ENCODE results near the gene ABCA13.

Gene ABCA13

GRCh38 chr7:48454750-48455192 is 283.5 kb downstream of the ABCA13 start:
- no peak for DNase-seq

GRCh38 chr7:48455363-48455762 is 284.1 kb downstream of the ABCA13 start:
- no peak for DNase-seq

GRCh38 chr7:48458701-48459524 is 287.7 kb downstream of the ABCA13 start:
- no peak for DNase-seq

- DNase-seq: no peak
These were observed 295.5 kb downstream of the ABCA13 start for GRCh38 chr7:48466713-48467112.

DNA sequence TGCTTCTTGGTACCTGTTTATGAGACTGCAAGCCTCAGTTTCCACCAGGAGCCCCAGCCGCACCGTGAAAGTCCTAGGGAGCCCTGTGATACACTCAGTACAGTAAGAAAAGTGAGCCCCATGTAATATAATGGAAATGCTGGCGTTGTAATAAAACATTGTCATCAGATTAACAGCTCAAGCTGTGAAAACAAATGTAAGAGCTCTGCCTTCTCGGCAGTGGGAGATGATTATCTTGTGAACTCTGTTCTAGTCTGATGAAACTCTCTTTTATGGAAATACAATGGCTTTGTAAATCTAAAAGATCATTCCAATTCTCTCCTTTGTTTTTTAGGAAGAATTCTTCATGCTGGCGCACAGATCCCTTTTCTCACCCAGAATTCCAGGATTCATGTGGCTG is 299.9 kb downstream of the ABCA13 start:
- DNase-seq: no peak

DNA sequence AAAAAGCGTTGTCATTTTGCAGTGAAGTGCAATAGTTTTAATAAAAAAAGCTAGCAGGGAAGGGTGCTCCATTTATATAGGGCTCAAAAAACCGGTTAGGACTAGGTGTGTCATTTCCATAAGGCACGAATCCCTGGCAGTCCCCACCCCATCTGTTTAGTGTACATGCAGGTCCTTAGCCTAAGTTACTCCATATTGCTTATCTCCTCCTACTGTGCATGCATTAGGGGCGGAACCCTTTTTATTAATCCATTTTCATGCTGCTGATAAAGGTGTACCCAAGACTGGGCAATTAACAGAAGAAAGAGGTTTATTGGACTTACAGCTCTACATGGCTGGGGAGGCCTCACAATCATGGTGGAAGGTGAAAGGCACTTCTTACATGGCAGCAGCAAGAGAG is 301.4 kb downstream of the ABCA13 start:
- no peak for DNase-seq

DNA sequence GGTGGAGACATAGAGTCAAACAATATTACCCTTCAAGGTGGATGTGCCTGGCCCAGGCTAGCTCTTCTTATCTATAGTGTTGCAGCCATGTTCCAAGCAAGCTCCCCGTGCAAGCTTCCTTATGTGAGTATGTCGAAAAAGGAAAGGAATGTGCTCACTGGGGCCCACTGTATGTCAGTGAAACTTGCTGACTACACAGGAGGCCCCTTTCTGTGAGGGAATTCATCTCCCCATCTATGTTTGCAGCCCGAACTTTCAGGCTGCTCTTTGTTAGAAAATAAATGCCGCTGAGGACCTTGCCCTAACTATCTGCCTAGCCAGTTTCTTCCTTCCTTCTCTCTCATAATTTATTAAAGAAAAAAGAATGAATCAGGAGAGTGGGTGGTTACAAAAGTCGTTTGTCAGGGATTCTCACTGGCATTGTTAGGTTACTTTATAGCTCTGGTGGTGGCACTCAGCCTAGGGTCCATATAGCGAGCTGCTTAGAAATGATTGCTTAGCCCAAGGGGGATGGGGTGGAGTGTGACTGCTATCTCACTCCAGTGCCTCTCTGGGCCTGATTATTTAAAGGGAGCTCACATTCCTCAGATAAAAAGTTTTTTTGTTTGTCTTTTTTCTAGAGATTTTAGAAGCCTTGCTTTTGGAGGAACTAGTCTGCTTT is 302.1 kb downstream of the ABCA13 start:
- no peak for DNase-seq

- no peak for DNase-seq
These were observed 310.0 kb downstream of the ABCA13 start for GRCh38 chr7:48481235-48481634.

GRCh38 chr7:48497521-48497920 is 326.3 kb downstream of the ABCA13 start:
- DNase-seq: no peak

- no peak for DNase-seq
These were observed 330.8 kb downstream of the ABCA13 start for GRCh38 chr7:48502021-48502420.

DNA sequence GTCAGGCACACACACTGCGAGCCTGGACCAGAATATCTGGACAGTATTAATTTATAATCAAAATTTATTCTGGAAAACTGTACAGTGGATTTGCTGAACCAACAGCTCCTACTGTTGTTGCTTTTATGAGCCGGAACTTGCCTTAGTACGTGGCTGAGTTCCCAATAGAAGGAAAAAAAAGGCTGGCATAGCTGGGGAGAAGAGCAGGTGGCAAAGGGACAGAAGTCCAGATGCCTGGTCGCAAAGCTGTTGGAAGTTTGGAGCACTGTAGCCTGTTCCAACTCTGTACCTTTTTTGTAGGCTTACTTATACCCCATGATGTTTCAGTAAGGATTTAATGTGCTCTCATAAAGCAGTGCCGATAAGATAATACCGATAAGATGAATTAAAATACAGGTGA is 333.8 kb downstream of the ABCA13 start:
- DNase-seq: no peak

DNA sequence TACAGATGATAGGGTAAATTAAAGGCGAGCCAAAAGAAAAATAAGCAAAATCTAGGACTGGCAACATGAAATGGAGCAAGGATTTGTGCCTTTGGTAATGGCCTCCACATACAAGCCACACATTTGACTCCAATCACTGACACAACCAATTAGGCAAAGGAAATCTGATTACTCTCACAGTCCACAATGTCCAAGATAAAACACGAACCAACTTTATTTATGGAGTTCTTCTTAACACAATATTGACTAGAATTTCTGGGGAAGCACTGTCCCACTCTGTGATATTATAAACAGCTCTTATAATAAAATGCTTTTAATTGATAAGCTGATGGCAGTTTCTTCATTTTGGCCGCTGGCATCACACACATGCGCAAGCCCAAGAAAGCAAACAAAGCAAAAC is 334.2 kb downstream of the ABCA13 start:
- DNase-seq: no peak

DNA sequence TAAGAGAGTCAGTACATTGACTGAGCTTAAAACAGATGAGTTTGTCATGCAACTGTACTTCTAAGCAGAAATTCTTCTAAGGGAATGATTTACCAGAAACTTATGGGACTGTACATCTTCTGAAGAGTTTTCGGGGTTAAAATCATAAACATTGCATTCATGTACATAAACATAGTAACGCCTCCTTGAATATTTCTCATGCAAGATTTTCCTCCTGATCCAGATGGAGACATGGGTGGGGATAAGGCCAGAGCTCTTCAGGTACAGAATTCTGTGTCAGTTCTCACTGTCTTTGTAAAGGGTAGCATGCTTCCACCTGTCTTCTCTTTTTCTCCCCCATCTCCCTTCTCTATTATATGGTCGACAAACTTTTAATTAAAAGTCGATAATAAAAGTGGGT is 335.3 kb downstream of the ABCA13 start:
- no peak for DNase-seq

DNA sequence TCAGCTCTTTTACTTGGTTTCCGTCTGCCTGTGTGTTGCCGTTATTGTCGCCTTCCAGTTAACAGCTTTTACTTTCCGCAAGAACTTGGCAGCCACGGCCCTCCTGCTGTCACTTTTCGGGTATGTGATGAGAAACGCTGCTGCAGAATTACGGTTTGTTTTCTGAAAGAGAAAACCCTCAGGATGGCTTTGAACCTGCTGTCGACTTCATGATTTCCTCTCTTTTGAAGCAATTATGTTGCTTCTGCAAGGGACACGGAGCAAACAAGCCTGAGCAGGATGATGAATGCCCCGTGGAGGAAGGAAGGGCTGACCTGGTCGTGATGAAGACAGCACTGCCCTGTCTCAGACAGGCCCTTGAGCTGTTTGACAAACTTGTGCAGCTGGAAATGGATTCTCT is 339.8 kb downstream of the ABCA13 start:
- no peak for DNase-seq

DNA sequence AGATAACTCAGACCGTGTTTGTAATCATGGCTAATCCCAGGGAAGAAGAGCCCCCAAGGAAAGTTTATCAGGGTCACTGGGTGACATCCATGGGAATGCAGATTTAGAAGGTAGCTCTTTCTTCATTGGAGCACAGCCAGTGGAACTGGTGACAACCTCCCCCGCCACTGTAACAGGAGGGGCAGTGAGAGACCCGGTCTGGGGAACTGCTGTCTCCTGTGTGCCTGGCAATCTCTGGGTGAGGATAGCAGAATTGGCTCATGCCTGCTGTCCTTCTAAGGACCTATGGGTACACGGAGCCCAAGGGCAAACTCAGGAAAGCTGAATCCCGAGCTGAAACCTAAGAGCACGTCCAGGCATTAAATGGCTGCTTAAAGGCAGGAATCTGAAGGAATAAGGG is 341.6 kb downstream of the ABCA13 start:
- DNase-seq: no peak

DNA sequence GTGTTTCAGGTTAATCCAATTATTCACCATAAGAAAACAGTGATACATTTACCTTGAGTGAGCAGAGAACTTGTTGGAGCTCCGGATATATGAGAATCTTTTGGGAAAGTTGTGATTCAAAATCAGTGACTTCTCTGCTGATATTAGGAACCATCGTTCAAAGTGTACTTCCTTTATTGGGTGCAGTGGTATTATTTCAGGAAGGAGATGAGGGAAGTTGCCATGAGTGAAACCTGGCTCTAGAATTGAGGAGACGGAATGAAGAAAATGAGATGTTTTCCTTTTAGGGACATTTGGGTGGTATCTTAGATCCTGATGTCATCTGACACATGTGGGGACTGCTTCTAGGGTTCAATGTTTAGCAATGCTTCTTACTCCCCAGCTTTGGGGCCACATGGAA is 343.9 kb downstream of the ABCA13 start:
- DNase-seq: no peak

DNA sequence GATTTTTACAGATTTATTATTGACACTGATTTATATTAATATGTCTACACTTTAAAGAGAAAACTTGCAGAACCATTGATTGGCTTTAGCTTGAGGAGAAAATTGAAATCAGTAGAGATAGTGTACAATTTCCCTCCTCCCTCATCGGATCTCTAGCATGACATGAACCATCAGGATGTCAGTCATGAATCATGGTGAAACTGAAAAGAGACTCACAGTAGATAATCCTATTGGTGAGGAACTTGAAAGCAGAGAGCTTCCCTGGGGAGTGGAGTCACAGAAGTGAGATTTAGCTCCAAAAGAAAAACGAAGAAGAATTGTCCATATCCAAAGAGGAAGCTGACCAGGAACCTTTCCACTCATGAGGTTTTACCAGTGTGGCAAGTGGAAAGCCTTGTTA is 346.8 kb downstream of the ABCA13 start:
- DNase-seq: no peak

- no peak for DNase-seq
These were observed 351.4 kb downstream of the ABCA13 start for GRCh38 chr7:48522692-48523091.

DNA sequence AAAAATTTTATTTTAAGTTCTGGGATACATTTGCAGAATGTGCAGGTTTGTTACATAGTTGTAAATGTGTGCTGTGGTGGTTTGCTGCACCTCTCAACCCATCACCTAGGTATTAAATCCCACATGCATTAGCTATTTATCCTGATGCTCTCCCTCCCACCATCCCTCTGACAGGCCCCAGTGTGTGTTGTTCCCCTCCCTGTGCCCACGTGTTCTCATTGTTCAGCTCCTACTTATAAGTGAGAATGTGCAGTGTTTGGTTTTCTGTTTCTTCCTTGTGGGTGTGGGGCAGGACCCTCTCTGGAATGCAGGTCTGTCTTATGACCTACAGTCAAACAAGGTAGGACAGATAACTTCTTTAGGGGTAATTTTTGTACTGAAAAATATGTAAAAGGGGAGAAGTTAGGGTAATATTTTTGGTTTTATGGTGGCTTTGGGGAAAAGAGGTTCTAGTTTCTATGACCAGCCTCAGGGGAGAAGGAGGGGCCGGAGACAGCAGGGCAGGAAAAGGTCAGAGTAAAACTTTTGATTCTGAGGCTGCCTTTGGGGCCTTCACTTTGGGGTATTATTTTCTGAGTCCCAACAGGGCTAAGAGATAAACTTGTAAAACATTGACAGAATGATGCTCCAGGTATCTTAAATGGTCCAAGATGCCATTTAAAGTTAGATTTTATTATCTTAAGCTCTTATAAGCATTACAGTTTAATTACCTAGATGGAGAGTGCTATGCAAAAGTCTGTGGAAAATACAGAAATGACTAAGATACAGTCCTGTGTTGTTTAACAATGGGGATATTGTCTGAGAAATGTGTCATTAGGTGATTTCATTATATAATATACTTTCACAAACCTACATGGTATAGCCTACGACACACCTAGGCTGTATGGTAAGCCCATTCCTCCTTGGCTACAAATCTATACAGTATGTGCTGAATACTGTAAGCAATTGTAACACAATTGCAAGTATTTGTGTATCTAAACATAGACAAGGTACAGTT is 354.8 kb downstream of the ABCA13 start:
- DNase-seq: no peak

- DNase-seq: no peak
These were observed 357.4 kb downstream of the ABCA13 start for GRCh38 chr7:48528646-48529045.

- no peak for DNase-seq
These were observed 366.3 kb downstream of the ABCA13 start for GRCh38 chr7:48537561-48537960.

DNA sequence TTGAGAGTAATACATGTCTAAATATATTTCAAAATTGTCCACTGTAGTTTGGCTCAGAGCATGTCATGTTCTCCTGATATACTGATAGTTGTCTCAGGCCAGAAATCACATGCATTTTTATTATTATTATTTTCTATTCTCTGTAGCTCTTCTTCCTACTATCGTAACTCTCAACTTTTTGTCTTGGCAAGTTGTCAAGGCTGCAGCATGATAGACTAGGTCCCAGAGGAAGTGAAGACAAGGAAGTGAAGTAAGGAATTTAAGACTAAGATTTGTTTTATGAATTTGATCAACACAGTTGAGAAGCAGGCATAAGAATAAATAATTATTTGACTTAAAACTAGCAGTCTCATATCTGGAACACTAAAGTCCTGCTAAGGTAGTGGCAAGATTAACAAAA is 369.5 kb downstream of the ABCA13 start:
- no peak for DNase-seq

- DNase-seq: no peak
These were observed 377.4 kb downstream of the ABCA13 start for GRCh38 chr7:48548667-48549066.

All from effector CD4-positive, alpha-beta T cell (primary cell).